Uterus (tissue), 4 donors: Measurements from ENCODE around the gene PLXNB1. TPM values are rescaled to one million over a fixed set of nuclear protein-coding genes. Genes with fewer than 3 reads are reported as not detected.
A peak's percentile ranks its signal among the peaks of the same experiment; 100 is the strongest.

ENCODE experiments used
- DNase-seq, 2 donors: peaks; one replicate each; pipeline ENCODE4 v3.0.0-alpha.2; 2019 to 2020
- H3K27ac ChIP-seq, 2 donors: fragments of 200-600 bp; sonication (generic); 1 replicate in 1 of 2; 2 replicates in 1 of 2; pipeline ENCODE4 v1.5.1; 2016 to 2018
- H3K27me3 ChIP-seq, 2 donors: fragments of 200-600 bp; sonication (generic); one replicate each; pipeline ENCODE4 v1.5.1; 2018 to 2019; ENCODE audit warnings: control low read depth in 1 of 2
- H3K36me3 ChIP-seq, 2 donors: fragments of 200-600 bp; sonication (generic); one replicate each; pipeline ENCODE4 v1.5.1; 2019; ENCODE audit warnings: control low read depth in 1 of 2
- H3K4me1 ChIP-seq, 2 donors: fragments of 200-600 bp; sonication (generic); one replicate each; pipeline ENCODE4 v1.5.1; 2018 to 2019; ENCODE audit warnings: control low read depth in 1 of 2
- H3K4me3 ChIP-seq, 2 donors: fragments of 200-600 bp; sonication (generic); 1 replicate in 1 of 2; 2 replicates in 1 of 2; pipeline ENCODE4 v1.5.1; 2018 to 2019; ENCODE audit warnings: mild to moderate bottlenecking in 1 of 2
- H3K9me3 ChIP-seq, 2 donors: fragments of 200-600 bp; sonication (generic); one replicate each; pipeline ENCODE4 v1.5.1; 2019; ENCODE audit warnings: control low read depth in 1 of 2
- POLR2A ChIP-seq, 2 donors: fragments of 450-650 bp; IDR thresholded peaks; one replicate each; pipeline ENCODE4 v1.6.1; 2016; ENCODE audit warnings: antibody characterized with exemption in 2 of 2, mild to moderate bottlenecking in 1 of 2, moderate library complexity in 1 of 2
- intact Hi-C: fragments of 100-400 bp; cut with DNase I; formaldehyde crosslinking; loops from one replicate; pipeline ENCODE4 v1.15.1; 2023; ENCODE audit warnings: low total_unique reads
- total RNA-seq, 4 donors: library from RNA; depleted of rRNA in 3 of 4; stranded (reverse); fragments of >200 nt in 3 of 4; gene quantifications; one replicate each; pipeline versions ENCODE4 v1.1.0 to v1.2.4, GENCODE V29; 2014 to 2023
- TF ChIP-seq, protein P1 (sequence below), 4 experiments: fragments of 200-600 bp in 2 of 4; fragments of 450-650 bp in 2 of 4; sonication (generic) in 2 of 4; IDR thresholded peaks; one replicate each; pipeline ENCODE4 v1.5.1; 2016 to 2019; ENCODE audit warnings: antibody characterized with exemption in 4 of 4, mild to moderate bottlenecking in 2 of 4, moderate library complexity in 1 of 4
- donor health status: DM: yes; HTN: yes; CAD: no.

PLXNB1 gene
- total RNA-seq, 4 donors from 2014 or later: 23.5 to 133 (median 60.9) TPM

- Histone ChIP-seq H3K9me3 (no peaks in the 10 kb centered on the region), H3K4me1 (peaks cover 11 to 19% of the 10 kb centered on the region in 2 donors), H3K27ac (peak overlapping the region in 1 of 2 donors; percentile 12), H3K4me3 (no peak overlapping the region), H3K27me3 (no peaks in the 10 kb centered on the region), H3K36me3 (no peaks in the 10 kb centered on the region)
- TF ChIP-seq POLR2A (IDR thresholded peaks at IDR 0.05): no peak
- TF ChIP-seq, protein P1, sequence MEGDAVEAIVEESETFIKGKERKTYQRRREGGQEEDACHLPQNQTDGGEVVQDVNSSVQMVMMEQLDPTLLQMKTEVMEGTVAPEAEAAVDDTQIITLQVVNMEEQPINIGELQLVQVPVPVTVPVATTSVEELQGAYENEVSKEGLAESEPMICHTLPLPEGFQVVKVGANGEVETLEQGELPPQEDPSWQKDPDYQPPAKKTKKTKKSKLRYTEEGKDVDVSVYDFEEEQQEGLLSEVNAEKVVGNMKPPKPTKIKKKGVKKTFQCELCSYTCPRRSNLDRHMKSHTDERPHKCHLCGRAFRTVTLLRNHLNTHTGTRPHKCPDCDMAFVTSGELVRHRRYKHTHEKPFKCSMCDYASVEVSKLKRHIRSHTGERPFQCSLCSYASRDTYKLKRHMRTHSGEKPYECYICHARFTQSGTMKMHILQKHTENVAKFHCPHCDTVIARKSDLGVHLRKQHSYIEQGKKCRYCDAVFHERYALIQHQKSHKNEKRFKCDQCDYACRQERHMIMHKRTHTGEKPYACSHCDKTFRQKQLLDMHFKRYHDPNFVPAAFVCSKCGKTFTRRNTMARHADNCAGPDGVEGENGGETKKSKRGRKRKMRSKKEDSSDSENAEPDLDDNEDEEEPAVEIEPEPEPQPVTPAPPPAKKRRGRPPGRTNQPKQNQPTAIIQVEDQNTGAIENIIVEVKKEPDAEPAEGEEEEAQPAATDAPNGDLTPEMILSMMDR (IDR thresholded peaks at IDR 0.05): no peak
- intact Hi-C loops: no loop called here
- DNase-seq: no peak
Observed at GRCh38 chr3:48423241-48423882, 6.5 kb downstream of the PLXNB1 start.

GRCh38 chr3:48422681-48423080, 7.2 kb downstream of the PLXNB1 start:
- no peaks in the 10 kb centered on the region for H3K36me3 ChIP-seq
- intact Hi-C loops: no loop called here

GRCh38 chr3:48422272-48422671, 7.6 kb downstream of the PLXNB1 start:
- Histone ChIP-seq H3K4me1 (peaks cover 7 to 19% of the 10 kb centered on the region in 2 donors), H3K4me3 (no peak overlapping the region), H3K36me3 (no peaks in the 10 kb centered on the region), H3K9me3 (no peaks in the 10 kb centered on the region), H3K27me3 (no peaks in the 10 kb centered on the region), H3K27ac (no peak overlapping the region)
- intact Hi-C loops: no loop called here
- no peak for DNase-seq
- TF ChIP-seq, protein P1 (IDR thresholded peaks at IDR 0.05): no peak
- no peak for TF ChIP-seq POLR2A (IDR thresholded peaks at IDR 0.05)

More at GRCh38 chr3:48422681-48423080, 7.2 kb downstream of the PLXNB1 start:
- Histone ChIP-seq H3K4me1 (peaks cover 7 to 19% of the 10 kb centered on the region in 2 donors), H3K4me3 (no peak overlapping the region), H3K9me3 (no peaks in the 10 kb centered on the region), H3K27me3 (no peaks in the 10 kb centered on the region), H3K27ac (peak overlapping the region in 1 of 2 donors; percentile 12)
- TF ChIP-seq, protein P1 (IDR thresholded peaks at IDR 0.05): no peak
- no peak for TF ChIP-seq POLR2A (IDR thresholded peaks at IDR 0.05)
- DNase-seq: no peak

GRCh38 chr3:48420561-48420960, 9.3 kb downstream of the PLXNB1 start:
- H3K36me3 ChIP-seq: no peaks in the 10 kb centered on the region
- TF ChIP-seq, protein P1 (IDR thresholded peaks at IDR 0.05): no peak
- no peak for TF ChIP-seq POLR2A (IDR thresholded peaks at IDR 0.05)
- H3K4me3 ChIP-seq: no peak overlapping the region

DNA sequence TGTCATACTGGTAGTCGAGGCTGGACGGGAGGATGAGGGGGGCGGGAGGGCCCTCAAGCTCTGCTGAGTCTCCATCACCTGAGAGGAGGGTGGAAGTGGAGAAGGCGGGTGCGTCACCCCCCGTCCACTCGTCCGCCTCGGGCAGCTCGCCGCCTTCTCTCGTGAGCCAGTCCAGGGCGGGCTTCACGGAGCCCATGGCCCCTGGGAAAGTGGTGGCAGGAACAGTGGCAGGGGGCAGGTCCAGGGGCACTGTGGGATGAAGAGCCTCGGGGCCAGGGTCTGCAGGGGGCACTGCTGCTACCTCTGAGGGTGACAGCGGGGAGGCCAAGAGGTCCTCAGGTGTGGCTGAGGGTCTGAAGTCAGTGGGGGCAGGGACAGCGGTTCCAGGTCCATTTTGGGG, 10.3 kb downstream of the PLXNB1 start:
- TF ChIP-seq, protein P1 (IDR thresholded peaks at IDR 0.05): no peak
- TF ChIP-seq POLR2A (IDR thresholded peaks at IDR 0.05): no peak
- no peak for DNase-seq
- intact Hi-C loops: no loop called here
- no peaks in the 10 kb centered on the region for H3K27me3 ChIP-seq
- H3K9me3 ChIP-seq: no peaks in the 10 kb centered on the region
- H3K27ac ChIP-seq: no peak overlapping the region
- H3K4me1 ChIP-seq: peaks cover 0 to 11% of the 10 kb centered on the region in 2 donors
- no peaks in the 10 kb centered on the region for H3K36me3 ChIP-seq
- no peak overlapping the region for H3K4me3 ChIP-seq

More at GRCh38 chr3:48420561-48420960, 9.3 kb downstream of the PLXNB1 start:
- no peak for DNase-seq
- no peaks in the 10 kb centered on the region for H3K27me3 ChIP-seq
- H3K4me1 ChIP-seq: peaks cover 0 to 19% of the 10 kb centered on the region in 2 donors
- H3K27ac ChIP-seq: no peak overlapping the region
- intact Hi-C loops: no loop called here
- no peaks in the 10 kb centered on the region for H3K9me3 ChIP-seq
